Stimulated activated CD4-positive, alpha-beta T cell treated with anti-CD3 and anti-CD28 coated beads, Interleukin-2, amount 100 ng/mL, for 4 hours (primary cell): ENCODE data around the gene TRPM5.

Experiments used
- DNase-seq: peaks from one replicate; pipeline ENCODE4 v3.0.0-alpha.2; 2020; ENCODE audit warnings: low read depth

TRPM5 gene

GRCh38 chr11:2420502-2421225 lies 23.6 kb downstream of the TRPM5 start:
- peak; percentile 52 for DNase-seq

DNA sequence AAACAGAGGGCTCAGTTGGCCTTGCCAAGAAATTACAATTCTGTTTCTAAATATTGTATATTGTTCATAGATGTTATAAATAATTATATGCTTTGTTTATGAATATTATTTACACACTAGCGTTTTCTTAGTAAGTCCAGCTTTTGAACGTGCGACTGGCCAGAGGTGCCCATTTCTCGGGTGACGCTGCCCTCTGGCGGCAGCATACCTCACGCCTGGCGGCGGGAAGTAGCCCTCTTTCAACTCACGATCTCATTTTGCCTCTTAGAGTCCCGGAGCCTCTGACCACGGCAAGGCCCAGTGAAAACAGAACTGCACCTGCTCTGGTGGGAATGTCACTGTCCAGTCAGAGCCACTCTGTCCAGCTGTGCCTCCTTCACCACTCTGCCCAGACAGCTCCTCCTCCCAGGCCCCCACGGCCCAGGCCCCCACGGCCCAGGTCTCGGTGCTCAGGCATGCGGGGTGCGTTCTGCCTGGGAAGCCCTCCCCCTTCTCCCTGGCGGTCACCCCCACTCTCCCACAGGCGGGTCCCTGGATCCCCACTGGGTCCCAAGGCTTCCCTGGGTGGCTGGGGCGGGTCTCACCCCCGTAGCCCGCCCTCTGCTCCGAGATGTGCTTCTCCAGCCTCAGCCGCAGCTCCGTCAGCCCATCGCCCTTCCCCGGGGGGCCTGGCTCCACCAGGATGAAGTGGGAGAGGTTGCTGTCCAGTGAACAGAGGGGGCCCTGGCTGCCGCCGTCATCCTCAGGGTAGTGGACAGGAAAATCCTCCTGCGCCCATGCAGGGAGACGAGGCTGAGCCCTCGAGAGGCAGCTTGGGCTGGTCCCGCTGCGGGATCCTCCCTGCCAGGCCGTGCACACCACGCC lies 24.4 kb downstream of the TRPM5 start:
- peak; percentile 33 for DNase-seq

- no peak for DNase-seq
Observed at GRCh38 chr11:2418693-2419360, 25.5 kb downstream of the TRPM5 start.

DNA sequence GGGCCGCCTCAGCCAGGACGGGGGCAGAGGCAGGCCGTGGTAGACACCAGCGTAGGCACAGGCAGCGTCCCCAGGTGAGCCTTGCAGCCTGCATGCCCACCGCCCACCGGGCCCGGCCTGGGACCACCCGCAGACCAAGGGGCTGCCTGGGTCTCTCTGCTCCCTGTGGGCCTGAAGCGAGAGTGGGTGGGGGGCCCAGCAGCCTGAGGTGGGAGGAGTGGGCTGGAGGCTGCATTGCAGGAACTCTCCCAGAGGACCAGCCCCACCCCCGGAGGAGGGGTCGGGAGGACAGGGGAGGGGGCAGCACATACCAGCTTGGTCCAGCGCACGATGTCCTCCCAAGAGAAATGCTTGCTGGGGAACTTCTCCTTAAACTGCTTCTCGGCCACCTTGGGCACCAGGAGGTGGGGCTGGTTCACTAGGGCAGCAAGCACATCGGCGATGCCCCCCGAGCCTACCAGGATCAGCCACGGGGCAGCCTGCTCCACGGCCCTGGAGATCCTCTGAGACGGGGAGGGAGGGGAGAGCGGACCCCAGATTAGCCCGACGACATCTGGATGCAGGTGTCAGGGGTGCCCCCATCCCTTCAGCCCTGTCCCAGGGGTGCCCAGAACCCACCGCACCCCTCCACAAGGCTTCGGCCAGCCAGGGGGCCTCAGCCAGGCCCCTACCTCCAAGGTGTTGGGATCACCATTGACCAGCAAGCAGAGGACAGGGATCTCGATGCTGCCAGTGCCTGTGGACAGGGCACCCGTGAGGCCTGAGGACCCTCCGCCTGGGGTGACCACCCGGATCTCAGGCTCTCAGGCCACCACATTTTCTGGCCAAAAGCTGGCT lies 26.2 kb downstream of the TRPM5 start:
- no peak for DNase-seq

GRCh38 chr11:2416765-2417164 lies 27.5 kb downstream of the TRPM5 start:
- no peak for DNase-seq

- DNase-seq: no peak
Observed at GRCh38 chr11:2415601-2416380, 28.5 kb downstream of the TRPM5 start.

GRCh38 chr11:2415171-2415570 lies 29.1 kb downstream of the TRPM5 start:
- DNase-seq: no peak

DNA sequence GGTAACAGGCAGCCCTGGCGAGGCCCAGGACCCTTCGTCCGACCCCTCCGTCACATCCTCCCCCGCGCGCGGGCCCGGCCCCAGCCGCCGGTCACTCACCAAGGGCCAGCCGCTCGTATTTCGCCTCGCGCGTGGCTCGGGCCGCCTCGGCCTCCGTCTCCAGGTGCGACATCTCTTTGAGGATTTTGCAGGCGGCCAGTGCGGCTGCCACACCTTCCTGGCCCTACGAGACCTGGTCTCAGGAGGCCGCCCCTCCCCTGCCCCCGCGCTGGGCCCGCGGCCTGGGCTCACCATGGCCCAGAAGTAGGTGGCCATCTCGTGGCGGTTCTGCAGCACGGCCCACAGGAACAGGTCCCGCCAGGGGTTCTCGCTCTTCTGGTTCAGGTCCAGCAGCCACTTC lies 29.7 kb downstream of the TRPM5 start:
- no peak for DNase-seq

GRCh38 chr11:2413742-2414579 lies 30.4 kb downstream of the TRPM5 start:
- DNase-seq: no peak

GRCh38 chr11:2412323-2412722 lies 32.0 kb downstream of the TRPM5 start:
- DNase-seq: no peak

DNA sequence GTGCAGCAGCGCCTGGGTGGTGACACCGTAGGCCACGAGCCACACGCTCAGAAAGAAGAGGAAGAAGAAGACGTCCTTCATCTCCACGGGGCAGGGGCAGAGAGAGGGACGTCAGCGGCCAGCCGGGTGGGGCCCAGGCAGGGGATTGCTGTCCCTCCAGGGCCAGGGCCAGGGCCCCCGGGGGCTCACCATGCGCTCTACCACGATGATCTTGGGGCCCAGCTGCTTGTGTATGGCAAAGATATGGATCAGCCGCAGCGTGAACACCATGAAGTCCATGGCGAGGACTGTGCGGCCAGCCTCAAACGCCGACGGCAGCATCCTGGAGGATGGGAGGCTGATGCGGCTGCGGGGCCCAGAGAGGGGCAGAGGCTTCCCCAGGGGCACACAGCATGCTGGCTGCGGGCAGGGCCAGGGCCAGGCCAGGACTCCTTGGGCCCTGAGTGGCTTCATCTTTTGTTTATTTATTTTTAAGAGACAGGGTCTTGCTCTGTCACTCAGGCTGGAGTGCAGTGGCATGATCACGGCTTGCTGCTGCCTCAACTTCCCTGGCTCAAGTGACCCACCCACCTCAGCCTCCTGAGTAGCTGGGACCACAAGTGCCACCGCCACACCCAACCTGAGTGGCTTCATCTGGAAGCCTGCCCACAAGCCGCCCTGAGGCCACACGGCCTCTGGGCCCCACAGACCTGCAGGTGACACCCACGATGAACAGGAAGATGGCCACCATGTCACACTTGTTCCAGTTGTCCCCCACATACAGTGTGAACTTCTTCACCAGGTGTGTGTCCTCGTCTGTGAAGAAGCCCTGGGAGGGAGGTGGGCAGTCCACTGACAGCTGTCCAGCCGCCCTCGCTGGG lies 32.6 kb downstream of the TRPM5 start:
- no peak for DNase-seq

GRCh38 chr11:2410616-2411015 lies 33.7 kb downstream of the TRPM5 start:
- no peak for DNase-seq

DNA sequence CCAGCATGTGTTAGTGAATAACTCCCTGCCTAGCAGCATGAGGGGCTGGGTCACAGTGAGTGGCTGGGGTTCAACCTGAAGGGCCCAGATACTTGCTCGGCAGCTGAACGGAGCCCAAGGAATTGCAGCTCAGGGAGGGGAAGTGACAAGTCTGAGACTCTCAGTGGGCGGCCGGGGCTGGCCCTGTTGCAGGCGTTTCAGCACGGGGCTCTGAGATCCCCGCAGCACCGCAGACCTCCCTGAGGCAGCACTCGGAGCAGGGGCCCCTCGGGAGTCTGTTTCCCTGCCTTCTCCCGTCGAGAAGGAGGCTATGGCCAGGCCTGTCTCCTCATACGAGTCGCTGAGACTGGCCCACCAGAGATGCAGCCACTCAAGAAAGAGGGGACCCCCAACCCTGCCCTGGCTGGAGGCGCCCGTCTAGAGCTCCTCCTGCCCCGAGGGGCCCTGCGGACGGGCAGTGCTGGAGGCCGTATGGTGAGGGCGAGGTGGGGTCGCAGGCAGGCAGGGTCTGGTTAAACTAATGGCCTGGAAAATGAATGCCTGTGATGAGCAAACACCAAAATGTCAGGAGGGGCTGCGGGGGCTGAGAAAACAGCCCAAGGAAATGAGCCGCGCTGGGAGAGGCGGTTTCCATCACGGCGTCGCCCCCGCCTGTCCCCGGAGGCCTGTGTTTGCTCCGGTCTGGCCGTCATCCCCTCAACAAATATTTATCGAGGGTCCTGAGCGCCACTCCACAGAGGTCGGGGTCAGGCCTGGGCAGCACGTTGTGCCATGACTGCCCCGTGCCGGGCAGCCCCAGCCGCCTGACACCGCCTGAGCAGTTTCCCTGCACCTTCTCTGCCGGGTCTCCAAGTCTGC lies 34.5 kb downstream of the TRPM5 start:
- DNase-seq: no peak

DNA sequence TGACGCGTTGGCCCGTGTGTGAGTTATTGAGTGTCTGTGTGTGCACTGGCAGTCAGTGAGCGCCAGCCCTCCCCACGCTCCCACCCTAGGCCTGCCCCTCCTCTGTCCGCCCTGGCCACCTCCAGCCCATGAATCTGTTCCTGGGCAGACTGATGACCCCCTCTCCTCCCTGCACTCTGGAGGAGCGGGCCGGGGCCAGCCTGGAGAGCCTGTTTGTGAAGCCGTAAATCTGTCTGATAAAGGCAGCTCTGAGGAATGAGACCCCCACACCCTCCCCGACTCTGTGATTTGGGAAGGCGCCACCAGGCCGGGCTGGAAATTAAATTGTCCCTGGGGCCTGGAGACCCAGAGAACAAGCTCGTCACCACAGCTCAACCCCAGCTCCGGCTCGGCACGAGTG lies 35.2 kb downstream of the TRPM5 start:
- no peak for DNase-seq

GRCh38 chr11:2408671-2409070 lies 35.6 kb downstream of the TRPM5 start:
- DNase-seq: no peak

GRCh38 chr11:2406878-2407410 lies 37.4 kb downstream of the TRPM5 start:
- no peak for DNase-seq

DNA sequence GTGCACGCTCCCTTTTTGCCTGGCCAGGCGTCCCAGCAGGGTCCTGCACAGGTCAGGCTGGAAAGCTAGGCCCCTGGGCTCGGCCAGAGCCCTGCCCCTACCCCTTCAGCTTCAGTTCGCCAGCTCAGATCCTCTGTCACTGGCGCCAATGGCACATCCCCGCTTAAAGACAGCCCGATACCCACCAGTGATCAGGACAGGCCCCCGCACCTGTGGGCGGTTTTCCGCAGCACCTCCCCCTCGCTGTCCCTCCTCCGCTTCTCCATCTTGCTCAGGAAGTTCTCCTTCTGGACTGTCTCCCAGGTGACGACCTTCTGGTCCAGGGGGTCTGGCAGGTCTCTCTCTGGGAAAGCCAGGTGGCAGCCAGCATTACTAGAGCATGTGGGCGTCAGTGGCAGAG lies 37.9 kb downstream of the TRPM5 start:
- DNase-seq: no peak

GRCh38 chr11:2404735-2405196 lies 39.5 kb downstream of the TRPM5 start:
- no peak for DNase-seq
